ENCODE data around the gene TCAIM. TPM values are rescaled to one million over a fixed set of nuclear protein-coding genes. Genes with fewer than 3 reads are reported as not detected.
A peak's percentile ranks its signal among the peaks of the same experiment; 100 is the strongest.

Gene TCAIM
- total and polyA plus RNA-seq, 9 of the 15 experiments (the other 6 are each of a cell fraction or from before 2014, with no cell fraction given), result 19.7 to 53.3 (median 36.9) TPM

GRCh38 chr3:44439499-44440295 lies 101.1 kb downstream of the TCAIM start (continued):
- TF ChIP-seq, protein P1, sequence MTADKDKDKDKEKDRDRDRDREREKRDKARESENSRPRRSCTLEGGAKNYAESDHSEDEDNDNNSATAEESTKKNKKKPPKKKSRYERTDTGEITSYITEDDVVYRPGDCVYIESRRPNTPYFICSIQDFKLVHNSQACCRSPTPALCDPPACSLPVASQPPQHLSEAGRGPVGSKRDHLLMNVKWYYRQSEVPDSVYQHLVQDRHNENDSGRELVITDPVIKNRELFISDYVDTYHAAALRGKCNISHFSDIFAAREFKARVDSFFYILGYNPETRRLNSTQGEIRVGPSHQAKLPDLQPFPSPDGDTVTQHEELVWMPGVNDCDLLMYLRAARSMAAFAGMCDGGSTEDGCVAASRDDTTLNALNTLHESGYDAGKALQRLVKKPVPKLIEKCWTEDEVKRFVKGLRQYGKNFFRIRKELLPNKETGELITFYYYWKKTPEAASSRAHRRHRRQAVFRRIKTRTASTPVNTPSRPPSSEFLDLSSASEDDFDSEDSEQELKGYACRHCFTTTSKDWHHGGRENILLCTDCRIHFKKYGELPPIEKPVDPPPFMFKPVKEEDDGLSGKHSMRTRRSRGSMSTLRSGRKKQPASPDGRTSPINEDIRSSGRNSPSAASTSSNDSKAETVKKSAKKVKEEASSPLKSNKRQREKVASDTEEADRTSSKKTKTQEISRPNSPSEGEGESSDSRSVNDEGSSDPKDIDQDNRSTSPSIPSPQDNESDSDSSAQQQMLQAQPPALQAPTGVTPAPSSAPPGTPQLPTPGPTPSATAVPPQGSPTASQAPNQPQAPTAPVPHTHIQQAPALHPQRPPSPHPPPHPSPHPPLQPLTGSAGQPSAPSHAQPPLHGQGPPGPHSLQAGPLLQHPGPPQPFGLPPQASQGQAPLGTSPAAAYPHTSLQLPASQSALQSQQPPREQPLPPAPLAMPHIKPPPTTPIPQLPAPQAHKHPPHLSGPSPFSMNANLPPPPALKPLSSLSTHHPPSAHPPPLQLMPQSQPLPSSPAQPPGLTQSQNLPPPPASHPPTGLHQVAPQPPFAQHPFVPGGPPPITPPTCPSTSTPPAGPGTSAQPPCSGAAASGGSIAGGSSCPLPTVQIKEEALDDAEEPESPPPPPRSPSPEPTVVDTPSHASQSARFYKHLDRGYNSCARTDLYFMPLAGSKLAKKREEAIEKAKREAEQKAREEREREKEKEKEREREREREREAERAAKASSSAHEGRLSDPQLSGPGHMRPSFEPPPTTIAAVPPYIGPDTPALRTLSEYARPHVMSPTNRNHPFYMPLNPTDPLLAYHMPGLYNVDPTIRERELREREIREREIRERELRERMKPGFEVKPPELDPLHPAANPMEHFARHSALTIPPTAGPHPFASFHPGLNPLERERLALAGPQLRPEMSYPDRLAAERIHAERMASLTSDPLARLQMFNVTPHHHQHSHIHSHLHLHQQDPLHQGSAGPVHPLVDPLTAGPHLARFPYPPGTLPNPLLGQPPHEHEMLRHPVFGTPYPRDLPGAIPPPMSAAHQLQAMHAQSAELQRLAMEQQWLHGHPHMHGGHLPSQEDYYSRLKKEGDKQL (CRISPR knock-in tag; IDR thresholded peaks at IDR 0.05; ENCODE audit: borderline replicate concordance), result no peak
- no peak for TF ChIP-seq ZNF699 (CRISPR knock-in tag; IDR thresholded peaks at IDR 0.05; ENCODE audit: insufficient replicate concordance)
- peak; percentile 77; the same call in 1 of the 2 replicates for TF ChIP-seq NR2C2 (CRISPR knock-in tag; IDR thresholded peaks at IDR 0.05)
- TF ChIP-seq NR2C2 (tag; IDR thresholded peaks at IDR 0.05), result peak; percentile 89
- peak; percentile 98 for TF ChIP-seq POLR2B (IDR thresholded peaks at IDR 0.05; ENCODE audit: low read depth, partially characterized antibody)
- peak; percentile 97 for TF ChIP-seq SUPT5H (IDR thresholded peaks at IDR 0.05)
- TF ChIP-seq TBL1XR1 (IDR thresholded peaks at IDR 0.05; ENCODE audit: low read length in 2 of 2), result peak; percentile 98 to 99
- peak; percentile 99 for TF ChIP-seq ETV1 (tag; conservative IDR thresholded peaks at IDR 0.05; ENCODE audit: low read depth)
- TF ChIP-seq SMARCC2 (IDR thresholded peaks at IDR 0.05; ENCODE audit: low read depth), result peak; percentile 98
- peak; percentile 82 for TF ChIP-seq RBFOX2 (IDR thresholded peaks at IDR 0.05; ENCODE audit: low read depth, low read length)
- TF ChIP-seq, protein P2, sequence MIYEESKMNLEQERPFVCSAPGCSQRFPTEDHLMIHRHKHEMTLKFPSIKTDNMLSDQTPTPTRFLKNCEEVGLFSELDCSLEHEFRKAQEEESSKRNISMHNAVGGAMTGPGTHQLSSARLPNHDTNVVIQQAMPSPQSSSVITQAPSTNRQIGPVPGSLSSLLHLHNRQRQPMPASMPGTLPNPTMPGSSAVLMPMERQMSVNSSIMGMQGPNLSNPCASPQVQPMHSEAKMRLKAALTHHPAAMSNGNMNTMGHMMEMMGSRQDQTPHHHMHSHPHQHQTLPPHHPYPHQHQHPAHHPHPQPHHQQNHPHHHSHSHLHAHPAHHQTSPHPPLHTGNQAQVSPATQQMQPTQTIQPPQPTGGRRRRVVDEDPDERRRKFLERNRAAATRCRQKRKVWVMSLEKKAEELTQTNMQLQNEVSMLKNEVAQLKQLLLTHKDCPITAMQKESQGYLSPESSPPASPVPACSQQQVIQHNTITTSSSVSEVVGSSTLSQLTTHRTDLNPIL (CRISPR knock-in tag; IDR thresholded peaks at IDR 0.05), result no peak
- peak; percentile 93 for TF ChIP-seq TCF7 (IDR thresholded peaks at IDR 0.05; ENCODE audit: borderline replicate concordance)
- peak; percentile 87 for TF ChIP-seq MTA1 (IDR thresholded peaks at IDR 0.05; ENCODE audit: borderline replicate concordance)
- peak; percentile 95 for TF ChIP-seq HDAC3 (IDR thresholded peaks at IDR 0.05; ENCODE audit: borderline replicate concordance, partially characterized antibody)
- TF ChIP-seq, protein P3, sequence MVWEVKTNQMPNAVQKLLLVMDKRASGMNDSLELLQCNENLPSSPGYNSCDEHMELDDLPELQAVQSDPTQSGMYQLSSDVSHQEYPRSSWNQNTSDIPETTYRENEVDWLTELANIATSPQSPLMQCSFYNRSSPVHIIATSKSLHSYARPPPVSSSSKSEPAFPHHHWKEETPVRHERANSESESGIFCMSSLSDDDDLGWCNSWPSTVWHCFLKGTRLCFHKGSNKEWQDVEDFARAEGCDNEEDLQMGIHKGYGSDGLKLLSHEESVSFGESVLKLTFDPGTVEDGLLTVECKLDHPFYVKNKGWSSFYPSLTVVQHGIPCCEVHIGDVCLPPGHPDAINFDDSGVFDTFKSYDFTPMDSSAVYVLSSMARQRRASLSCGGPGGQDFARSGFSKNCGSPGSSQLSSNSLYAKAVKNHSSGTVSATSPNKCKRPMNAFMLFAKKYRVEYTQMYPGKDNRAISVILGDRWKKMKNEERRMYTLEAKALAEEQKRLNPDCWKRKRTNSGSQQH (CRISPR knock-in tag; IDR thresholded peaks at IDR 0.05), result peak; percentile 80; the same call in 1 of the 2 replicates
- TF ChIP-seq ELF2 (CRISPR knock-in tag; IDR thresholded peaks at IDR 0.05), result peak; percentile 85

Data from K562 (cell line).